MCF 10A (cell line): ENCODE data around the gene ANO7. TPM values are rescaled to one million over a fixed set of nuclear protein-coding genes. Genes with fewer than 3 reads are reported as not detected.

Experiments
- Bru-seq: library from RNA; stranded (reverse); fragments of 400-500 nt; gene quantifications from one replicate; lab custom pipeline; 2021; lab: Mats Ljungman, UMichigan
- BruChase-seq, 2 experiments: library from RNA; stranded (reverse); fragments of 400-500 nt; gene quantifications; one replicate each; lab custom pipeline; 2021; lab: Mats Ljungman, UMichigan
- BruUV-seq: library from RNA; stranded (reverse); fragments of 400-500 nt; replicated peaks from 2 replicates; lab custom pipeline; 2021; lab: Mats Ljungman, UMichigan
- CTCF ChIA-PET: fragments of 300-600 bp; sonication (Branson Sonifier 250); formaldehyde crosslinking; extraction: SDS; loops from one replicate; lab custom pipeline; 2021; ENCODE audit warnings: antibody characterized with exemption, inconsistent platforms; lab: Yijun Ruan, JAX
- POLR2A ChIA-PET: fragments of 300-600, 350-650 bp; sonication (Branson Sonifier 250); formaldehyde crosslinking; extraction: SDS; loops from one replicate; lab custom pipeline; 2020; ENCODE audit warnings: antibody characterized with exemption, inconsistent platforms; lab: Yijun Ruan, JAX
- DNase-seq: peaks from one replicate; pipeline ENCODE4 v3.0.0-alpha.2; 2018; ENCODE audit not compliant: unreplicated experiment
- H3K27ac Mint-ChIP-seq: one replicate; pipeline ENCODE4 v1.8.0; 2022; ENCODE audit warnings: mild to moderate bottlenecking, low read depth, mixed read lengths; ENCODE audit not compliant: unreplicated experiment
- H3K27me3 Mint-ChIP-seq: one replicate; pipeline ENCODE4 v1.8.0; 2022; ENCODE audit warnings: mixed read lengths; ENCODE audit not compliant: insufficient read depth, unreplicated experiment
- H3K36me3 Mint-ChIP-seq: one replicate; pipeline ENCODE4 v1.8.0; 2022; ENCODE audit warnings: mild to moderate bottlenecking, moderate library complexity, mixed read lengths; ENCODE audit not compliant: insufficient read depth, unreplicated experiment
- H3K4me1 Mint-ChIP-seq: one replicate; pipeline ENCODE4 v1.8.0; 2022; ENCODE audit warnings: mixed read lengths; ENCODE audit not compliant: insufficient read depth, unreplicated experiment
- H3K4me3 Mint-ChIP-seq: one replicate; pipeline ENCODE4 v1.8.0; 2022; ENCODE audit warnings: mild to moderate bottlenecking, moderate library complexity, mixed read lengths; ENCODE audit not compliant: unreplicated experiment
- H3K9me3 Mint-ChIP-seq: one replicate; pipeline ENCODE4 v1.8.0; 2022; ENCODE audit warnings: mixed read lengths; ENCODE audit not compliant: unreplicated experiment
- intact Hi-C: fragments of 100-400 bp; cut with micrococcal nuclease; formaldehyde crosslinking; loops from 2 replicates; pipeline ENCODE4 v1.14.1; 2022
- long read RNA-seq: library from polyadenylated mRNA; stranded (forward); transcript quantifications from one replicate; pipeline ENCODE4 v2.0.0, GENCODE V29; 2022
- total RNA-seq: library from RNA; stranded (reverse); gene quantifications from 2 replicates; pipeline ENCODE4 v1.2.3, GENCODE V29; 2022
- TF ChIP-seq, protein P1 (sequence below): fragments of 200-600 bp; IDR thresholded peaks from one replicate; pipeline ENCODE4 v1.8.0; 2022; ENCODE audit warnings: antibody characterized with exemption, mild to moderate bottlenecking; ENCODE audit not compliant: unreplicated experiment

Gene ANO7, protein sequence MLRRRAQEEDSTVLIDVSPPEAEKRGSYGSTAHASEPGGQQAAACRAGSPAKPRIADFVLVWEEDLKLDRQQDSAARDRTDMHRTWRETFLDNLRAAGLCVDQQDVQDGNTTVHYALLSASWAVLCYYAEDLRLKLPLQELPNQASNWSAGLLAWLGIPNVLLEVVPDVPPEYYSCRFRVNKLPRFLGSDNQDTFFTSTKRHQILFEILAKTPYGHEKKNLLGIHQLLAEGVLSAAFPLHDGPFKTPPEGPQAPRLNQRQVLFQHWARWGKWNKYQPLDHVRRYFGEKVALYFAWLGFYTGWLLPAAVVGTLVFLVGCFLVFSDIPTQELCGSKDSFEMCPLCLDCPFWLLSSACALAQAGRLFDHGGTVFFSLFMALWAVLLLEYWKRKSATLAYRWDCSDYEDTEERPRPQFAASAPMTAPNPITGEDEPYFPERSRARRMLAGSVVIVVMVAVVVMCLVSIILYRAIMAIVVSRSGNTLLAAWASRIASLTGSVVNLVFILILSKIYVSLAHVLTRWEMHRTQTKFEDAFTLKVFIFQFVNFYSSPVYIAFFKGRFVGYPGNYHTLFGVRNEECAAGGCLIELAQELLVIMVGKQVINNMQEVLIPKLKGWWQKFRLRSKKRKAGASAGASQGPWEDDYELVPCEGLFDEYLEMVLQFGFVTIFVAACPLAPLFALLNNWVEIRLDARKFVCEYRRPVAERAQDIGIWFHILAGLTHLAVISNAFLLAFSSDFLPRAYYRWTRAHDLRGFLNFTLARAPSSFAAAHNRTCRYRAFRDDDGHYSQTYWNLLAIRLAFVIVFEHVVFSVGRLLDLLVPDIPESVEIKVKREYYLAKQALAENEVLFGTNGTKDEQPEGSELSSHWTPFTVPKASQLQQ
- total RNA-seq (0.14 and 0.15 TPM in 2 replicates), Bru-seq, nascent RNA (percentile 6 among the genes with signal in this experiment), BruChase-seq, experiment 1, labeled RNA remaining after a 6-hour chase (percentile 8 among the genes with signal in this experiment), BruChase-seq, experiment 2, labeled RNA remaining after a 2-hour chase (percentile 8 among the genes with signal in this experiment)
- long read RNA-seq, result 0 reads

DNA sequence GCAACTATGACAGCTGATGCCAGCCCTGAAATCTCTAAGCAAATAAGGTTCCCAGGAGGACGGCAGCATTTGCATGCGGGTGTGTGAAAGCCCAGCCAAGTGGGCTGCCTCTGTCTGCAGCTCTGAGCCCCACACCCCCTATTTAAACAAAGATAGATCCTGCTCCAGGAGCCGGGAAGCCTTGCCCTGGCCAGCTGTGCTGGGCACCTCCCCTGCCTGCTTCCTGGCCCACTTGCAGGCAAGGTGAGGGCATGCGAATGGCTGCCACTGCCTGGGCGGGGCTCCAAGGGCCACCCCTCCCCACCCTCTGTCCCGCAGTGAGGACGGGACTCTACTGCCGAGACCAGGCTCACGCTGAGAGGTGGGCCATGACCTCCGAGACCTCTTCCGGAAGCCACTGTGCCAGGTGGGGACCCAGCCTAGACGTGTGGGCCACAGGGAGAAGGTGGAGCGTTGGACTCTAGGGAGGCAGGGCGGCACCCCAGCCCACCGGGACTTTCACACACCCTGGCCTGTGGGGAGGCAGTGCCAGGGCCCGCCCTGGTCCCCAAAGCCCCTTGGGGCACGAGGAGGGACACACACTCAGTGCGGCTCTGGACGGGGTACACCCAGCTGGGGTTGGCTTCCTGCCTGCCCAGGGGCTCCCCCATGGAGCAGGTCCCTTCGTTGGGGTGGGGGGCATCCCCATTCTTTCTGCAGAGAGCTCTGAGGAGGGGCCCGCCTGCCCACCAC lies at the start of gene ANO7:
TSS of gene ANO7 (plus strand) at position 317 of the 732 bp plus-strand sequence. CDS start 1,387 bp downstream, outside the sequence.
- intact Hi-C loops, result no loop called here
- no peak for DNase-seq
- H3K4me1 Mint-ChIP-seq, result no peaks in the 10 kb centered on the region
- CTCF ChIA-PET, result interaction anchor here (0.6 kb wide), 1 partner anchor 738 kb away, joined by 3 read pairs; no protein-coding TSS in a partner anchor
- no peak within 1 kb of the TSS for H3K4me3 Mint-ChIP-seq
- H3K36me3 Mint-ChIP-seq, result no peaks in the 10 kb centered on the region
- POLR2A ChIA-PET, result no interaction called here
- no peak within 1 kb of the TSS for H3K27ac Mint-ChIP-seq
- H3K27me3 Mint-ChIP-seq, result no peaks in the 10 kb centered on the region
- TF ChIP-seq, protein P1, sequence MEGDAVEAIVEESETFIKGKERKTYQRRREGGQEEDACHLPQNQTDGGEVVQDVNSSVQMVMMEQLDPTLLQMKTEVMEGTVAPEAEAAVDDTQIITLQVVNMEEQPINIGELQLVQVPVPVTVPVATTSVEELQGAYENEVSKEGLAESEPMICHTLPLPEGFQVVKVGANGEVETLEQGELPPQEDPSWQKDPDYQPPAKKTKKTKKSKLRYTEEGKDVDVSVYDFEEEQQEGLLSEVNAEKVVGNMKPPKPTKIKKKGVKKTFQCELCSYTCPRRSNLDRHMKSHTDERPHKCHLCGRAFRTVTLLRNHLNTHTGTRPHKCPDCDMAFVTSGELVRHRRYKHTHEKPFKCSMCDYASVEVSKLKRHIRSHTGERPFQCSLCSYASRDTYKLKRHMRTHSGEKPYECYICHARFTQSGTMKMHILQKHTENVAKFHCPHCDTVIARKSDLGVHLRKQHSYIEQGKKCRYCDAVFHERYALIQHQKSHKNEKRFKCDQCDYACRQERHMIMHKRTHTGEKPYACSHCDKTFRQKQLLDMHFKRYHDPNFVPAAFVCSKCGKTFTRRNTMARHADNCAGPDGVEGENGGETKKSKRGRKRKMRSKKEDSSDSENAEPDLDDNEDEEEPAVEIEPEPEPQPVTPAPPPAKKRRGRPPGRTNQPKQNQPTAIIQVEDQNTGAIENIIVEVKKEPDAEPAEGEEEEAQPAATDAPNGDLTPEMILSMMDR, result no peak
- no peaks in the 10 kb centered on the region for H3K9me3 Mint-ChIP-seq
- BruUV-seq, result no TSS peak

DNA sequence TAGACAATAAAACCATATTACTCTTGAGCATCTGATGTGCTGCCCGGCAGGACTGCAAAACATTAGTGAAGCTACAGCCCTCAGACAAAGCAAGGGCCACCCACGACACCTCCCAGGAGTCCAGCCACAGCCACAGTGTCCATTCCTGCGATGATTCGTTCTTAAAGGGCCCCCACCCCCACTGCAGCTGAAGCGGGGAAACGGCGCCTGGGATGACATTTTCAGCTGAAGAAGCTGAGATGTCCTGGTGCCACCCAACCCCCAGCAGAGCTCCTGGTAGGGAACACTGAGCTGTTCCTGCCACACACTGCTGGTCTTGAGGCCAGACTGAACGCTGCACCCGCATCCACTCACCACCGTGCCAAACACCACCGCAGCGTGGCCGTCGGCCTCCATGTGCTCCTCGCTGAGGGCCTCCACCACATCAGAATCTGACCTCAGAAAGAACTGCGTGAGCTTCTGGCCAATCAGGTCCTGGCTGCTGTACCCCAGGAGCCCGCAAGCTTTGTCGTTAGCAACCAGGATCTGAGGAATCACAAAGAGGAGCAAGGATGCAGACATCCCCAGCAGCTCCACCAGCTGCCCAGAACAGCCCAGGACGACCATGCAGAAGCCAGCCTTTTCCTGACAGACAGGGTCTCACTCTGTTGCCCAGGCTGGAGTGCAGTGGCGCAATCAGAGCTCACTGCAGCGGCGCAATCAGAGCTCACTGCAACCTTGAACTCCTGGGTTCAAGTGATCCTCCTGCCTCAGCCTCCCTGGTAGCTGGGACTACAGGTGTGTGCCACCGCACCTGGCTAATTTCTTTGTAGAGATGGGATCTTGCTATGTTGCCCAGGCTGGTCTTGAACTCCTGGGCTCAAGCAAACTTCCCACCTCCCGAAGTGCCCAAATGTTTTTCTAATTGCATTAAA lies 48.7 kb upstream of the ANO7 start:
- H3K9me3 Mint-ChIP-seq, result no peaks in the 10 kb centered on the region
- intact Hi-C loops, result no loop called here
- TF ChIP-seq, protein P1, result no peak
- BruUV-seq, result no TSS peak
- ChIA-PET POLR2A (no interaction called here), CTCF (interaction anchor here (0.6 to 1.1 kb wide), 4 partner anchors 74 to 1077 kb away, joined by 3 to 4 read pairs (median 4); no protein-coding TSS in a partner anchor)
- DNase-seq, result no peak
- H3K36me3 Mint-ChIP-seq, result peaks cover 18% of the 10 kb centered on the region
- H3K4me1 Mint-ChIP-seq, result no peaks in the 10 kb centered on the region
- H3K4me3 Mint-ChIP-seq, result no peak overlapping the region
- H3K27ac Mint-ChIP-seq, result no peak overlapping the region
- no peaks in the 10 kb centered on the region for H3K27me3 Mint-ChIP-seq

DNA sequence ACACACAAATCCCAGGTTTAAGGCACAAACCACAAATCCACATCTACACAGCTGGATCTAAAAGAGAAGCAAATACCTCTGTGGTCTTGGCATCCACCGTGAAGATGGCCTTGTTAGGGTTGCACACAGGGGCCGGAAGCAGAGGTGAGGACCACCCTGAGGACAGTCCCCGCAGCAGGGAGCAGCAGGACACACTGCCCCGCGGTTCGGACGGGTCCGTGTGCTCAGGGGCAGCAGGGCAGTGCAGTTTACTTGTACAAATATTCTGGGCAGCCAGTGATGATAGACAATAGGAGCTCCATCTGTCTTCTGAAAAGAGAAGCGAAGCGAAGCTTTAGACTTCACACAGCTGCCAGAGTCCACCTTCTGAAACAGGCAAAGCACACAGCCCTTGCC lies 48.0 kb upstream of the ANO7 start:
- TF ChIP-seq, protein P1, result no peak
- ChIA-PET CTCF (interaction anchor here (0.6 kb wide), 1 partner anchor 1077 kb away, joined by 3 read pairs; no protein-coding TSS in a partner anchor), POLR2A (interaction anchor here (0.6 to 1.3 kb wide), 2 partner anchors 8 to 9 kb away, joined by 3 to 4 read pairs; partner anchors contain the start of gene PASK)
- H3K36me3 Mint-ChIP-seq, result peaks cover 15% of the 10 kb centered on the region
- no peaks in the 10 kb centered on the region for H3K27me3 Mint-ChIP-seq
- no TSS peak for BruUV-seq
- no peak overlapping the region for H3K4me3 Mint-ChIP-seq
- no peak for DNase-seq
- no peaks in the 10 kb centered on the region for H3K9me3 Mint-ChIP-seq
- intact Hi-C loops, result no loop called here
- H3K4me1 Mint-ChIP-seq, result no peaks in the 10 kb centered on the region
- H3K27ac Mint-ChIP-seq, result no peak overlapping the region
